Renal cortex interstitium (tissue), 11 donors: Measurements from ENCODE around the gene RGS6. TPM values are rescaled to one million over a fixed set of nuclear protein-coding genes. Genes with fewer than 3 reads are reported as not detected.

Experiments
- DNase-seq, 11 donors: peaks; one replicate each; pipeline ENCODE4 v3.0.0-alpha.2; 2013; ENCODE audit warnings: low read depth in 9 of 11, low spot score in 4 of 11; ENCODE audit errors: extremely low read depth in 1 of 11
- polyA plus RNA-seq, 3 donors: library from polyadenylated mRNA; unstranded; fragments of 120-200 nt; gene quantifications; one replicate each; pipeline ENCODE4 v1.2.1, GENCODE V29; 2013; ENCODE audit not compliant: insufficient read length in 3 of 3

RGS6 gene
- polyA plus RNA-seq, 3 donors: 1.4 to 1.7 (median 1.4) TPM

DNA sequence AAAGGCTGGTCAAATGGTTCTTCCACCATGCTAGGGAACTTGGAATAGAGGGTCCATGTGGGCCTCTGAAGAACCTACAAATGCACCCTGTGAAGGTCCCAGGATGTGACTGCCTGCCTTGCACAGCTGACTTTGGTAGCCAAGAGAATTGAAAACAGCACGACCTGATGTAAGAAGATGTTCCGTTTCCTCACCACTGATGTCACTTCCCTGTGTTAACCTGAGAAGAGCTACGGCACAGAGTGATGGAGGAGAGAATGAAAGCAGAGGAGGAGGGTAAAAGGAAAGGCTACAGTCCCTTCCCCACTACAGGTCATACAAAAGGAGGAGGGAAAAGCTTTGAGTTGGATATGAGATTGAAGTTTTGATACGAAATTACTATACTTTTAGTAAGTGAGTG, 328.8 kb downstream of the RGS6 start:
- DNase-seq: no peak

DNA sequence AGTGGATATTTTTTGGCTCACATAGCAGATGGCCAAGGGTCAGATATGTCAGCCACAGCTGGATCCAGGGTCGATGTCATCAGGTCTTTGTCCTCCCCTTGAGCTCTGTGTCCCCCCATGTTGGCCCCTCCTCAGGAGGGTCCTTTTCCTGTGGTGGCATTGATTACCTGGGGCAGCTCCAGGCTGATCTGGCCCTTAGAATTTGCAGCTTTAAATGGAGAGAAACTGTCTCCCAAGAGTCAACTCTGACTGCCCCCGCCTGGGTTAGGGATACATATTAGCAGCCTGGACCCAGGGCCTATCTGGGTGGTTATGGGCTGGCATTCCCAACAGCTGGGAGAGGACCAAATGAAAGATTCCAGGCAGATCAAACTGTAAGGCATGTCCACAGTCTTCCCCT, 330.5 kb downstream of the RGS6 start:
- no peak for DNase-seq

- no peak for DNase-seq
These were observed 332.5 kb downstream of the RGS6 start for GRCh38 chr14:72264716-72265115.

GRCh38 chr14:72270147-72270727, 338.0 kb downstream of the RGS6 start:
- no peak for DNase-seq

DNA sequence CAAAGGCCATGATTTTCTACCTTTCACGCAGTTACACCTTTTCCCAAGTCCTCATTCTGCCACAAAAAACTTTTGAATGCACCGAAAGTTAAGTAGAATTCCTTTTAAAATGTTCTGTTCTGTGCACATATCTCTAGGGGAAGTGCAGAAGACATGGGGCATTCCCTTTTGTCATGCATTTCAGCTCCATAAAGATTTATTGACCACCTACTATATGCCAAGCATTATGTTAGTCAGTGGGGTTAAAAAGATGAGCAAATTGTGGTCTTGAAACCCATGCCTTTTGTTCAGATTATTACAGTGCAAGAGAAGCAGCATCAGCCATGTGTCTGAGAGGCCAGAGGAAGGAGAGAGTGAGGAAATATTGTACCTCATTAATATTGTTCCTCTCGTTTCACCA, 338.5 kb downstream of the RGS6 start:
- no peak for DNase-seq

DNA sequence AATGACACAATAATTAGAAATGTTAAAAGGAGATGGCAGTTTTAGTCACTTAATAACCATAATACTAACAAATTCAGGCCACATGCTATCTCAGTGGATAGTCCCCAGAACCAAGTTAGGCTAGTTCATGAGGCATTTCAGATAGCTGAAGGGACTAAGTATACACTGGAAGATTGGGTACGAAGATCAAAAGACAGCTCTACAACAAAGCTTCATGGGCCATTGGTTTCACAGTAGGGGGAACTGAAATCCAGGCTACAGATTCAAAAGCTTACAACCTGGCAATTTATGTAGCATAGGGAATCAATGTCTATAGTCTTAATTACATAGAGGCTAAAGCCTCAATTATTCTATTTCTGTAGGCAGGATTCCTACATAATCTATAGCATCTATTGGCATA, 343.0 kb downstream of the RGS6 start:
- DNase-seq: no peak

DNA sequence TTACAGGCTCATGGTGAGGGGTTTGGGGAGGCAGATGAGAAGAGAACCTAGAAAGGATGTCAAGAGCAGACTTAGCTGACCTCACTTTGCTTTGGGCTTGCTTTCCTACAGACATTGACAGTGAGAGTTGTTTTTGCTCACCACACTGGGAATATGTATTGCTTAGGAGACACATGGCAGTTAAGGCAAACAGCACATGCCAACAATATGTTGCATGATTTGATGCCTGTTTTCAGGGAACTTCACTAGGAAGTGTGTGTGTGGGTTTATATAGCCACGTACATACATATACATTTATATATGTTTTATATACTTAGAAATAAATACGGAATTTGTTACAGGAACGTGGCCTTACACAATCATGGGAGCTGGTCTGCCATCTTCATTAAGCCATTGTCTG, 346.1 kb downstream of the RGS6 start:
- DNase-seq: no peak

GRCh38 chr14:72284176-72284575, 351.9 kb downstream of the RGS6 start:
- DNase-seq: no peak

- no peak for DNase-seq
These were observed 358.0 kb downstream of the RGS6 start for GRCh38 chr14:72290241-72290640.

DNA sequence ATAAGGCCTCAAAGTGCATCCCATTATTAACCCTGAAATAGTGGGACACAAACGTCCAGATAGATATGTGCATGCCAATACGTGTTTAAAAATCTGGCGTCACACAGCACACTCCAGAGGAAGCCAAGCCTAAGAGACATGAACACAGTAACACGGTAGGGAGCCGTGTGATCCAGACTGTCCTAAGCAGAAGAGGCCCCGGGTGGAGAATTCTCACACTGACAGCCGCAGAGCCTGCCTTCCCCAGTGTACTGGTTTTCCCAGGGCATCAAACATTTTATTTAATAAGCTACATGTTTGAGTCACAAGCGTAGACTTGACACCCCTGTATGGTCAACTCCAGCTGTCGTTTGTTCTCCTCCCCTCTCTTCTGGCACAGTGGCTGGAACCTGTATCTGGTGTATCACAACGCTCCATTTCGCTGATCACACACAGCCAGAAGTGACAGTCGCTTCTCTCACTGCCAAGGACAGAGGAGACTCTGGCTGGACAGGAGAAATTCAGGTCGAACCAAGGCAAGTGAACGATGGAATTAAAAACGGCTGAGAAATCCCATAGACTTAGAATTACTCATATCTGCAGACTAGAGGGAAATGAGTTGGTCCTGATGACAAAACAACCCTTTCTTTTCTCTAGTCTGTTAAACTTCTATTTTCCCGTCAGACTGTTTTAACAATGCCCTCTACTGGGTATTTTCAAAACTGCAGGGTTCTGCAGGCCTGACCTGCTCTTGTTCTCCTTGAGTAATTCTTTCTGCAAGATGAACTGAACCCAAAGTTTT, 359.9 kb downstream of the RGS6 start:
- DNase-seq: peak; percentile 35 to 70 (median 49)

DNA sequence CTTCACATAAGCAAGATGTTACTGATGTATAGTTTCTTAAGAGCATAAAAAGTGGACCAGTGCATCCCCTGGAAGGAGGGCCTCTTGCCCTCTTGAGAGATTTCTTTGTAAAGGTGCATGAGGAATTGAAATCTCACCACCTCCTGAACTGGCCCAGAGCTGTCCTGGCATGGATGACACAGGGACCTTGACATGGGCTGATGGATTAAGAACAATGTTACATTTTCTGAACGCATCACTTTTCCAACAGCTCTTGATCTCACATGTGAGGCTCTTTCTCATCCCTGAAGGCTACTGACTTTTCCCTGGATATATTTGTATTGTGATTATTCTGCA, 360.4 kb downstream of the RGS6 start:
- DNase-seq: no peak

GRCh38 chr14:72301352-72301751, 369.1 kb downstream of the RGS6 start:
- no peak for DNase-seq

GRCh38 chr14:72303930-72304329, 371.7 kb downstream of the RGS6 start:
- DNase-seq: no peak

- no peak for DNase-seq
These were observed 373.3 kb downstream of the RGS6 start for GRCh38 chr14:72305561-72305960.

GRCh38 chr14:72308967-72309485, 376.8 kb downstream of the RGS6 start:
- DNase-seq: no peak

- no peak for DNase-seq
These were observed 378.9 kb downstream of the RGS6 start for GRCh38 chr14:72311116-72311515.

DNA sequence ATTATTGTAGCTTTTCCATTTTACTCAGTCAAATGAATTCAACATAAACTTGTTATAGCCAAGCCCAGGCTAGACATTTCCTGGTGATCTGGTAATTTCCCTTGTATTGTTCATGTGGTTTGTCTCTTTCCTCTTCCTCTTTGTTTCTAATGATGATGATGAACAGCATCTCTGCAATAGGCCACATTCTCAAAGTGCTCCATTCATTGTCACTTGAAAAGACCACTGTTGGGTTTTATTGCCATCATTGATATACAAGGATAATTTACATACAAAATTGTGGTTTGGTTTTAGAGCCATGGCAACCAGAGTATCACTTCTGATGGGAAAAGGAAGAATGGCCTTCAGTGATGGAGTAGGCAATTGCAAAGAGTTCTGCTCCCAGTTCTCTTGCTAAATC, 379.3 kb downstream of the RGS6 start:
- DNase-seq: no peak

- no peak for DNase-seq
These were observed 382.7 kb downstream of the RGS6 start for GRCh38 chr14:72314808-72315435.

- no peak for DNase-seq
These were observed 383.5 kb downstream of the RGS6 start for GRCh38 chr14:72315714-72316113.

- DNase-seq: no peak
These were observed 386.4 kb downstream of the RGS6 start for GRCh38 chr14:72318648-72319047.
